Amniotic epithelial cell (primary cell): ENCODE data around the gene SAP30BP.

Source experiments
- DNase-seq: peaks from one replicate; pipeline ENCODE4 v3.0.0-alpha.2; 2010; ENCODE audit warnings: low read depth

SAP30BP gene

GRCh38 chr17:75666959-75667790 lies at the start of gene SAP30BP, which contains the start of gene RECQL5:
SAP30BP (plus strand) TSS chr17:75667338; CDS start chr17:75667373, 35 bp downstream.
RECQL5 (minus strand) TSS chr17:75667154; CDS start chr17:75666557, 597 bp downstream.
- peak; percentile 96 for DNase-seq

GRCh38 chr17:75617675-75618074 lies 49.5 kb upstream of the SAP30BP start:
- DNase-seq, result no peak

GRCh38 chr17:75619506-75620431 lies 47.4 kb upstream of the SAP30BP start:
- peak; percentile 24 for DNase-seq

- no peak for DNase-seq
Measured at GRCh38 chr17:75621489-75621888, 45.6 kb upstream of the SAP30BP start.

GRCh38 chr17:75622076-75622475 lies 45.1 kb upstream of the SAP30BP start:
- DNase-seq, result no peak

GRCh38 chr17:75622771-75623273 lies 44.3 kb upstream of the SAP30BP start:
- DNase-seq, result no peak

GRCh38 chr17:75623386-75623785 lies 43.8 kb upstream of the SAP30BP start:
- no peak for DNase-seq

GRCh38 chr17:75624021-75624420 lies 43.1 kb upstream of the SAP30BP start:
- no peak for DNase-seq

GRCh38 chr17:75624714-75625345 lies 42.3 kb upstream of the SAP30BP start:
- no peak for DNase-seq

- DNase-seq, result peak; percentile 11
Measured at GRCh38 chr17:75625813-75626486, 41.2 kb upstream of the SAP30BP start.

- DNase-seq, result no peak
Measured at GRCh38 chr17:75626496-75627038, 40.6 kb upstream of the SAP30BP start.

- DNase-seq, result no peak
Measured at GRCh38 chr17:75627094-75627493, 40.0 kb upstream of the SAP30BP start.

- no peak for DNase-seq
Measured at GRCh38 chr17:75628425-75628824, 38.7 kb upstream of the SAP30BP start.

GRCh38 chr17:75629157-75629556 lies 38.0 kb upstream of the SAP30BP start:
- no peak for DNase-seq

- no peak for DNase-seq
Measured at GRCh38 chr17:75630071-75630917, 36.8 kb upstream of the SAP30BP start.

- DNase-seq, result no peak
Measured at GRCh38 chr17:75631353-75631752, 35.8 kb upstream of the SAP30BP start.

- no peak for DNase-seq
Measured at GRCh38 chr17:75632428-75632827, 34.7 kb upstream of the SAP30BP start.

- peak; percentile 84 for DNase-seq
Measured at GRCh38 chr17:75632863-75633485, 34.2 kb upstream of the SAP30BP start, which contains the start of gene SMIM5. SMIM5 (plus strand) TSS chr17:75633434; CDS start chr17:75640202, 6,768 bp downstream.
